Measurements from ENCODE around the gene TNS1. TPM values are rescaled to one million over a fixed set of nuclear protein-coding genes. Genes with fewer than 3 reads are reported as not detected.

The TNS1 gene
- total RNA-seq, 1 donor from 2014 or later: 7.9 TPM

- Mint-ChIP-seq H3K4me1 (ENCODE audit: low read depth) (peaks cover 9% of the 10 kb centered on the region), H3K27me3 (peaks cover 4% of the 10 kb centered on the region), H3K27ac (no peak overlapping the region), H3K36me3 (ENCODE audit: insufficient read depth) (no peaks in the 10 kb centered on the region), H3K4me3 (ENCODE audit: low read depth) (no peak overlapping the region), H3K9me3 (ENCODE audit: low read depth) (no peaks in the 10 kb centered on the region)
- no peak for TF ChIP-seq CTCF (IDR thresholded peaks at IDR 0.05; ENCODE audit: unreplicated experiment)
- DNase-seq (ENCODE audit: low spot score, unreplicated experiment): no peak
Measured at GRCh38 chr2:217902379-217903141, 100.2 kb downstream of the TNS1 start.

- Mint-ChIP-seq H3K36me3 (ENCODE audit: insufficient read depth) (no peaks in the 10 kb centered on the region), H3K4me1 (ENCODE audit: low read depth) (peaks cover 9% of the 10 kb centered on the region), H3K4me3 (ENCODE audit: low read depth) (no peak overlapping the region), H3K27ac (no peak overlapping the region), H3K27me3 (peaks cover 4% of the 10 kb centered on the region), H3K9me3 (ENCODE audit: low read depth) (no peaks in the 10 kb centered on the region)
- DNase-seq (ENCODE audit: low spot score, unreplicated experiment): no peak
- TF ChIP-seq CTCF (IDR thresholded peaks at IDR 0.05; ENCODE audit: unreplicated experiment): no peak
Measured at GRCh38 chr2:217901835-217902378, 100.9 kb downstream of the TNS1 start.

- no peak for DNase-seq (ENCODE audit: low spot score, unreplicated experiment)
- TF ChIP-seq CTCF (IDR thresholded peaks at IDR 0.05; ENCODE audit: unreplicated experiment): no peak
- Mint-ChIP-seq H3K27ac (no peak overlapping the region), H3K36me3 (ENCODE audit: insufficient read depth) (no peaks in the 10 kb centered on the region), H3K9me3 (ENCODE audit: low read depth) (no peaks in the 10 kb centered on the region), H3K27me3 (peaks cover 4% of the 10 kb centered on the region), H3K4me3 (ENCODE audit: low read depth) (no peak overlapping the region), H3K4me1 (ENCODE audit: low read depth) (peaks cover 9% of the 10 kb centered on the region)
Measured at GRCh38 chr2:217901400-217901799, 101.4 kb downstream of the TNS1 start.

- DNase-seq (ENCODE audit: low spot score, unreplicated experiment): no peak
- Mint-ChIP-seq H3K4me3 (ENCODE audit: low read depth) (no peak overlapping the region), H3K4me1 (ENCODE audit: low read depth) (peaks cover 9% of the 10 kb centered on the region), H3K9me3 (ENCODE audit: low read depth) (no peaks in the 10 kb centered on the region), H3K27me3 (peaks cover 4% of the 10 kb centered on the region), H3K36me3 (ENCODE audit: insufficient read depth) (no peaks in the 10 kb centered on the region), H3K27ac (peak overlapping the region; percentile 34)
- no peak for TF ChIP-seq CTCF (IDR thresholded peaks at IDR 0.05; ENCODE audit: unreplicated experiment)
Measured at GRCh38 chr2:217900780-217901360, 101.9 kb downstream of the TNS1 start.

- H3K9me3 Mint-ChIP-seq (ENCODE audit: low read depth): no peaks in the 10 kb centered on the region
- no peak for TF ChIP-seq CTCF (IDR thresholded peaks at IDR 0.05; ENCODE audit: unreplicated experiment)
- H3K27ac Mint-ChIP-seq: peak overlapping the region; percentile 34
- H3K4me1 Mint-ChIP-seq (ENCODE audit: low read depth): peaks cover 9% of the 10 kb centered on the region
- H3K4me3 Mint-ChIP-seq (ENCODE audit: low read depth): no peak overlapping the region
- DNase-seq (ENCODE audit: low spot score, unreplicated experiment): no peak
- H3K27me3 Mint-ChIP-seq: peaks cover 4% of the 10 kb centered on the region
- no peaks in the 10 kb centered on the region for H3K36me3 Mint-ChIP-seq (ENCODE audit: insufficient read depth)
Measured at GRCh38 chr2:217900010-217900779, 102.6 kb downstream of the TNS1 start.
